ENCODE data around the gene RASSF7.

RASSF7 gene

GRCh38 chr11:544817-545166, 16.0 kb upstream of the RASSF7 start:
- FAIRE-seq = no peak
- DNase-seq (ENCODE audit: insufficient read length) = no peak
- TF ChIP-seq POLR2AphosphoS5 (IDR thresholded peaks at IDR 0.05; ENCODE audit: low read depth, low read length) (no peak), POLR2A (IDR thresholded peaks at IDR 0.05; ENCODE audit: low read depth, low read length) (no peak), TAF1 (IDR thresholded peaks at IDR 0.05; ENCODE audit: borderline replicate concordance, low read depth, low read length) (no peak)

DNA sequence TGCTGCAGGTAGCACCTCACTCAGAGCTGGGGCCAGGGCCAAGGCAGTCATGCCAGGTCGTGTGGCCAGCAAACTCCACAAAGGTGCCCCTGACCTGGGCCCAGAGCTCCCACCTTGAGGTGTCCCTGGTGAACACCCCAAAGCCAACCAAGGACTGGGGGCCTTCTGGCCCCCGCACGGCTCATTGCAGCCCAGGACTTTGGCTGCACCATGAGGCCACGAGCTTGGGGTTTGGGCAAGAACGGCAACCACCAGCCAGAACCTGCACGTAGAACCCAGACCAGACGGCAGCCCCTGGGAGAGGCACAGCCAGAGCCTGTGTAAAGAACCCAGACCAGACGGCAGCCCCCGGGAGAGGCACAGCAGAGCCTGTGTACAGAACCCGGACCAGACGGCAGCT, 15.6 kb upstream of the RASSF7 start:
- FAIRE-seq = no peak
- no peak for DNase-seq (ENCODE audit: insufficient read length)
- no peak for TF ChIP-seq TAF1 (IDR thresholded peaks at IDR 0.05; ENCODE audit: borderline replicate concordance, low read depth, low read length)
- no peak for TF ChIP-seq POLR2AphosphoS5 (IDR thresholded peaks at IDR 0.05; ENCODE audit: low read depth, low read length)
- TF ChIP-seq POLR2A (IDR thresholded peaks at IDR 0.05; ENCODE audit: low read depth, low read length) = no peak

- TF ChIP-seq TAF1 (IDR thresholded peaks at IDR 0.05; ENCODE audit: borderline replicate concordance, low read depth, low read length) (no peak), POLR2AphosphoS5 (IDR thresholded peaks at IDR 0.05; ENCODE audit: low read depth, low read length) (no peak), POLR2A (IDR thresholded peaks at IDR 0.05; ENCODE audit: low read depth, low read length) (no peak)
- DNase-seq (ENCODE audit: insufficient read length) (no peak), FAIRE-seq (no peak)
Observed at GRCh38 chr11:548700-549603, 11.8 kb upstream of the RASSF7 start.

GRCh38 chr11:550021-550745, 10.6 kb upstream of the RASSF7 start:
- FAIRE-seq = no peak
- no peak for TF ChIP-seq POLR2A (IDR thresholded peaks at IDR 0.05; ENCODE audit: low read depth, low read length)
- TF ChIP-seq POLR2AphosphoS5 (IDR thresholded peaks at IDR 0.05; ENCODE audit: low read depth, low read length) = no peak
- no peak for TF ChIP-seq TAF1 (IDR thresholded peaks at IDR 0.05; ENCODE audit: borderline replicate concordance, low read depth, low read length)
- no peak for DNase-seq (ENCODE audit: insufficient read length)

GRCh38 chr11:550746-551085, 10.1 kb upstream of the RASSF7 start:
- DNase-seq (ENCODE audit: insufficient read length) (no peak), FAIRE-seq (no peak)
- TF ChIP-seq TAF1 (IDR thresholded peaks at IDR 0.05; ENCODE audit: borderline replicate concordance, low read depth, low read length) (no peak), POLR2AphosphoS5 (IDR thresholded peaks at IDR 0.05; ENCODE audit: low read depth, low read length) (no peak), POLR2A (IDR thresholded peaks at IDR 0.05; ENCODE audit: low read depth, low read length) (no peak)

DNA sequence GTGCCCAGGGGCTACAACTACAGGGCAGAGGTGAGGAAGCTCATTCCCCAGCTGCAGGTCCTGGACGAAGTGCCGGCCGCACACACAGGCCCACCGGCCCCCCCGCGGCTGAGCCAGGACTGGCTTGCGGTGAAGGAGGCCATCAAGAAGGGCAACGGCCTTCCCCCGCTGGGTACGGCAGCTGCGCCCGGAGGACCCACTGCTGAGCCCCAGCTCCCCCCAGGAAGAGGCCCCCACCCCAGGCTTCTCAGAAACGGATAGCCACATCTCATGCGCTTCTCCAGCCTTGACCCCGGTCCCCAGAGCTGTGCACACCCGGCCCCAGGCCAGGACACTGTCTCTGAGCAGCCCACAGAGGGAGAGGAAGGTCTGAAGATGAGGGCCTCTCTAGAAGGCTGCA, 9.6 kb upstream of the RASSF7 start:
- FAIRE-seq (no peak), DNase-seq (ENCODE audit: insufficient read length) (no peak)
- TF ChIP-seq POLR2A (IDR thresholded peaks at IDR 0.05; ENCODE audit: low read depth, low read length) = no peak
- no peak for TF ChIP-seq TAF1 (IDR thresholded peaks at IDR 0.05; ENCODE audit: borderline replicate concordance, low read depth, low read length)
- TF ChIP-seq POLR2AphosphoS5 (IDR thresholded peaks at IDR 0.05; ENCODE audit: low read depth, low read length) = no peak

- no peak for FAIRE-seq
- TF ChIP-seq TAF1 (IDR thresholded peaks at IDR 0.05; ENCODE audit: borderline replicate concordance, low read depth, low read length) (no peak), POLR2AphosphoS5 (IDR thresholded peaks at IDR 0.05; ENCODE audit: low read depth, low read length) (no peak), POLR2A (IDR thresholded peaks at IDR 0.05; ENCODE audit: low read depth, low read length) (no peak)
- no peak for DNase-seq (ENCODE audit: insufficient read length)
Observed at GRCh38 chr11:551596-551995, 9.2 kb upstream of the RASSF7 start.

GRCh38 chr11:553083-553987, 7.4 kb upstream of the RASSF7 start:
- TF ChIP-seq POLR2AphosphoS5 (IDR thresholded peaks at IDR 0.05; ENCODE audit: low read depth, low read length) = no peak
- TF ChIP-seq POLR2A (IDR thresholded peaks at IDR 0.05; ENCODE audit: low read depth, low read length) = no peak
- TF ChIP-seq TAF1 (IDR thresholded peaks at IDR 0.05; ENCODE audit: borderline replicate concordance, low read depth, low read length) = no peak
- DNase-seq (ENCODE audit: insufficient read length) (no peak), FAIRE-seq (no peak)

GRCh38 chr11:553988-554340, 6.8 kb upstream of the RASSF7 start:
- TF ChIP-seq POLR2AphosphoS5 (IDR thresholded peaks at IDR 0.05; ENCODE audit: low read depth, low read length) = no peak
- TF ChIP-seq POLR2A (IDR thresholded peaks at IDR 0.05; ENCODE audit: low read depth, low read length) = no peak
- TF ChIP-seq TAF1 (IDR thresholded peaks at IDR 0.05; ENCODE audit: borderline replicate concordance, low read depth, low read length) = no peak
- FAIRE-seq (no peak), DNase-seq (ENCODE audit: insufficient read length) (no peak)

- DNase-seq (ENCODE audit: insufficient read length) (peak; percentile 89), FAIRE-seq (peak; percentile 97)
- TF ChIP-seq POLR2AphosphoS5 (IDR thresholded peaks at IDR 0.05; ENCODE audit: low read depth, low read length) (no peak), POLR2A (IDR thresholded peaks at IDR 0.05; ENCODE audit: low read depth, low read length) (no peak), TAF1 (IDR thresholded peaks at IDR 0.05; ENCODE audit: borderline replicate concordance, low read depth, low read length) (no peak)
Observed at GRCh38 chr11:554428-555226, 6.1 kb upstream of the RASSF7 start.

Measured in GM12892 (cell line).